Activated CD8-positive, alpha-beta memory T cell treated with anti-CD3 and anti-CD28 coated beads, Interleukin-2, amount 50 U/mL, for 4 hours (primary cell): ENCODE results near the gene PPP1R26.

Experiments used
- DNase-seq: peaks from one replicate; pipeline ENCODE4 v3.0.0-alpha.2; 2020

Gene PPP1R26

DNA sequence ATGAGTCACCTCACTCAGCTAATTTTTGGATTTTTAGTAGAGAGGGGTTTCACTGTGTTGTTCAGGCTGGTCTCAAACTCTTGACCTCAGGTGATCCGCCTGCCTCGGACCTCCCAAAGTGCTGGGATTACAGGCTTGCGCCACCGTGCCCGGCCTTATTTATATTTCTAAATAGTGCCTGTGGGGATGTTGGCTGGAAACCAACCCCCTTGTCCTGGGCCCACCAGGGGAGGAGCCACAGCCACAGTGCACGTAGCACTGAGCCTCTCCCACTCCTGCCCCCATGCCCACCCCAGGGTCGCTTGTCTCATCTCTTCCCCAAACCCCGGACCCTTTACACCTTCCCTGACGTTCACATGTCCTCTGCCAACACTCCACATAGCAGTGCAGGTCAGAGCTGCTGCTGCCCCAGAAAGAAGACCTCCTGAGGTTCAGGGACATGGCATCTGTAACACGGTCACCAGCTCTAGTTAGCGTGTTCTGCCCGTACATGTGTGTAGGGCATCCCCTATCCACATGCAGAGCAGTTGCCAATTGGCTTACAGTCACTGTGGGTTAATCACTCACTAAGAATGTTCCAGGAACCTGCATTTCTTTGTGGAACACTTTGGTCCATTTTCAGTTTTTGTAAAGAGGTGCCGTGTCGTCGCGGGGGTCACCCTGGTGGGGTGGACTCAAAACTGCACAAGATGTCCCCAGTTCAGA lies 10.7 kb downstream of the PPP1R26 start:
- no peak for DNase-seq

DNA sequence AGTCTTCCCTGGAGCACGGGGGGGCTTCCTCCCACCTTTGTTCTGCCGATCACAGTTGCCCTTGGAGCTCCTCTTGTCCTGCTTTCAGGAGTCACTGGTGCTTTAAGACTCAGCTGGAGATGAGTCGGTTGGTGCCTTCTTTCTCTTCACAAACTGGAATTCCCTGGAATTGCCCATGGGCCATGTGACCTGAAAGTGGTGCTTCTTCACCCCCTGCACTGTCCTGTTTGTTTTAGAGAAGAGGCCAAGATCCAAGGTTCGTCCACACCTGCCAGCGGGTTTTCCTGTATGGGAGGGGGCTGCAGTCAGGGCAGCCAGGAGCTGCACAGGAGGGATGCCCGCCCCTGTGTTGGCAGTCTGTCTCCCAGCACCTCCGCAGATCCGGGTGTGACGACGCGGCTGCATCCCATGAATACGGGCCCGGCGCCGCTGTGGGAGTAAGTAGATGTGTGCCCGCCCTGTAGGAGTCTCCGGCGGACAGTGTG lies 11.4 kb downstream of the PPP1R26 start:
- no peak for DNase-seq

DNA sequence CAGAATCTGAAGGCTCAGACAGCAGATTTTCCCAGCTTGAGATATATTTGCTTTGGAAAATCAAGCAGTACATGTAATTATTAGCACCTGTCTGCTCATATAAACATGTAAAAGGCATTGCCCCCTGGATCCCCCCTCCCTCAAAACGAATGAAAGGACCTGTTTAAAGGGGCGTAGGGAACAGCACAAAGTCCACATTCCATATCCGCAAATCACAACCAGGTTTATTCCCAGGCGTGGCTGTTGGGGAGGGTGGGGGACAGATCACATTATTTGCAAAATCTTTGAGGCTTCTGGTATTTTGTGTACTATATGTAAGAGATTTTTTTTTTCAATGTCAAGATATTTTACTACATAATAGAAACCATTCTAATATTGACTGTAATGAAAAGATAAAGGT lies 12.2 kb downstream of the PPP1R26 start:
- no peak for DNase-seq

- DNase-seq: no peak
Observed at GRCh38 chr9:135492886-135493669, 13.5 kb downstream of the PPP1R26 start.

GRCh38 chr9:135494791-135495559 lies 15.4 kb downstream of the PPP1R26 start:
- DNase-seq: no peak

DNA sequence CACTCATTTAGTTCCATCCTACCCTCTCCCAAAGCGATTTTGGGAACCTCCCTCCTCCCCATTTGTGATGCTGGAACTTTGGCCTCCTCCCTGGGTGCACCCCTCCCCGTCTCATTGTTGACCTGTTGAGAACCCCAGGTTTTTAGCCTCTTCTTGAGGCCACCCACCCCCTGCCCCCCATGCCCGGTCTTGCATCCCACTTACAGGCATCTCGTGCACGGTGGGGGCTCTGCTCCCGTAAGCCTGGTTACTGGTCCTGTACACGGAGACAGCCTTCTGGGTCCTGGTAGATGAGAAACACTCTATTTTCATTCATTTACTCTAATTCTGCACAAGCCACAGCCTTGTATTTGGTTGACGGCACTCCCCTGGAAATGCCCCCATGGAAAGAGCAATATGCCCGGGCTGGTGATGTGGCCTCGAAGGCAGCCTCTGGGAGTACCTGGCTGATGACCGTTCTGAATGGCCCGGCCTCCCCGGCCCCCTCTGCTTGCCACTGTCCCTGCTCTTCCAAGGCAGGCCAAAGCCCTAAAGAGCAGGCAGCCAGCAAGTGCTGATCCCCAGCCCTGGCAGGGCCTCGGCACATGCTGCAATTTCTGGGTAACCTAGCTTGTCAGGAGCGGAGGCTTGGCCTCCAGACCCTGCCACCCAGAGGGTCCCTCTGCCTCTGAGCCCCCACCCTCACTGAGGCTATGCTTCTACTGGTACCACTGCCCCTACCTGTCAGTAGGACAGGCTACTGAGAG lies 19.0 kb downstream of the PPP1R26 start:
- DNase-seq: no peak

- DNase-seq: peak; percentile 94
Observed at GRCh38 chr9:135499326-135500070, 19.9 kb downstream of the PPP1R26 start.

DNA sequence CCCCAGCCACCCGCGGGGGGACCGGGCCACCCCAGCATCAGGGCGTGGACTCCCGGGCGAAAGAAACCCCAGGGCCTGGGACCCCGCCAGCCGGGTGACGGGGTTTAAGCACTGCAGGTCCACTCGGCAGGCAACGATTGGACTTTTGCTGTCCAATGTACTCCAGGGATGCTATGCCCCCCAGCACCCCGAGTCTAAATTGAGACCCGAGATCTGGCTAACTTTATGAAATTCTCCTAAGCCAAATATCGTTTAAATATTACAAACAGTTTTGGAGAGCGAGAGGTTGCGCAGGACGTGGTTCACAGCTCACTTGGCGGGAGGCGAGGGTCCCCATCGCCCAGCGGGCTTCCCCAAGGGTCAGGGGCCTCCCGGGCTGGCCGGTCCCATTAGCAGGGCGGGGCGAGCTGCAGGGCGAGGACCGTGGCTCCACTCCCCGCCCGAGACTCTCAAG lies 20.5 kb downstream of the PPP1R26 start:
- no peak for DNase-seq

- peak; percentile 84 for DNase-seq
Observed at GRCh38 chr9:135500525-135501260, 21.1 kb downstream of the PPP1R26 start, which contains the start of gene MRPS2. TSS of gene MRPS2 (plus strand) at chr9:135500682. CDS start at chr9:135500711, 29 bp downstream.

DNA sequence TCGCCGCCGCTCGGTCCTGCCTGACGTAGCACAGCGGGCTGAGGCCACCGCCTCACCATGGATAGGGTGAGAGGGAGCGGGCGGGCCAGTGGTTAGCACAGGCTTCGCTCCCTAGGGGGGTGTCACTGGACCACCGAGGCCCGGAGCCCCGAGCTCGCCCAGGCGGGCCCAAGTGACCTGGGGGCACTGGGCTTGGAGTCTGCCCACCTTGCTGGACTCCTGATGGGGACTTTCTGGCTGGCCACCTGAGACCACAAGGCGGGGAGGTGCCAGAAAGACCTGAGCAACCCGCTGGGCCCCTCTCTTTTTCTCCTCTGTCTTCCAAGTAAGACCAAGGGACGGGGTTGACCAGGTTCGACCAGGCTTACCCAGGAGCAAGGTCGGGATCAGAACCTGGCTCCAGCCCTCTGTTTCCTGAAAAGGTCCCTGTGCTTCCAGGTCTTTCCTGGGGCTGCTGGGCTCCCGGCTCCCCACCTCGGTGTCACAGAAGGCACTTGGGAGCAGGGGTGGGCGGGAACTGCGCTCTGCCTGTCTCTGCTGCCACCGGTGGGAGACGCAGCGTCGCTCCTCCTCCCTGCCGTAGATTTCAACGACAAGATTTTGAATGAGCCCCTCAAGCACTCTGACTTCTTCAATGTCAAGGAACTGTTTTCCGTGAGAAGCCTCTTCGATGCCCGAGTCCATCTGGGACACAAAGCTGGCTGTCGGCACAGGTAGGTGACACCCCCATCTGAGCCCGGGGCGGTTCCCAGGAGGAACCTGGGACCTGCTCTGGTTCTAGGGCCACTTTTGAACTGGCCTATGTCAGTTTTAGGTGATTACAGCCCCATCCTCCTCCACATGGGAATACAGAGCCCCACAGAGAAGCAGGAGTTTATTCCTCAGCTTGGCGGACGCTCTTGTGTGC lies 21.9 kb downstream of the PPP1R26 start:
- DNase-seq: no peak

DNA sequence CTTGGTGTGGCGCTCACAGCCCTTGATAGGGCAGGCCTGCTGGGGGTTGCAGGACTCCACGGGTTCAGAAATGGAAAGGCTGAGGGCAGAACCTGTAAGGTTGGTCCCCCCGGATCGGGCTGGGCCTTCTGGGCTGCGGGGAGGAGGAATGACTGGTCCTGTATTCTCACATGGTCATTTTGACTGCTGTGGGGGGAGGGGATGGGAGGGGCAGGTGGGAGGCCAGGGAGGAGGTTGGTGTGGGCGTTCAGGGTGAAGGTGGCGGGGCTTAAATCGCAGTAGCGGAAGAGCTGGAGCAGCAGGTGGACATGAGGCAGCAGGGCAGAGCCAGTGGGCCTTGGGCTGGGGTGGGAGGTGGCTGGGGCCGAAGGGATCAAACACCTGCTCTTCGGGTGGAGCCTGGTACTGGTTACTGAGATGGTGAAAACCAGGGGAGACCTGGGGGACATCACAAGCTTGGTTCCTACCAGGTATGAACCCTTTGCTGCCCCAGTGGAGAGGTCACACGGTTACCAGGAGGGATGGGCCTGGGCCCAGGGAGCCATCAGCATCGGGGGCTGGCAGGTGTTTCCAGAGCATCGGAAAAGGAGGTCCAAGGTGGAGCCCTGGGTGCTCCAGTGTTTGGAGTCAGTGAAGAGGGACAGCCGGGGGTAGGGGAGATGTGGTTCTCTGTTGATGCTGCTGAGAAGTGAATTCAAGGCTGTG lies 22.7 kb downstream of the PPP1R26 start:
- no peak for DNase-seq

DNA sequence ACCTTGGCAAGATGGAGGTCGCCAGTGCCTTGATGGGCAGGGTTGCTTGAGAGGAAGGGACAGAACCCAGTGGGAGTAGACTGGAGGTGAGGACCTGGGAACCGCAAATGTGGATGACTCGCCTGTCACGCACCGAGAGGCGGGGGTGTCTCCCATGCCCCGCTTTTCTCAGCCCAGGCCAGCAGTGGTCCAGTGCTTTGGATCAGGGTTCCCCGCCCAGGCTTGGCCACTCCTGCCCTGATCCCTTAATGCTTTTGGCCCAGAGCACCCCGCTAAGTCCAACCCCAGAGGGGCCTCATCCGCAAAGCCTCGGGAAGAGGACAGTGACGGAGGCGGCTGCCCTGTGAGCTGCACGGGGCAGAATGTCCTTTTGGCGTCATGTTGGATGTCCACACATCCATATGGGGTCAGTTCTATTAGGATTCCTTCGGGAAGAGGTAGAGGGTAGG lies 23.3 kb downstream of the PPP1R26 start:
- no peak for DNase-seq

- no peak for DNase-seq
Observed at GRCh38 chr9:135503371-135504261, 24.0 kb downstream of the PPP1R26 start.

DNA sequence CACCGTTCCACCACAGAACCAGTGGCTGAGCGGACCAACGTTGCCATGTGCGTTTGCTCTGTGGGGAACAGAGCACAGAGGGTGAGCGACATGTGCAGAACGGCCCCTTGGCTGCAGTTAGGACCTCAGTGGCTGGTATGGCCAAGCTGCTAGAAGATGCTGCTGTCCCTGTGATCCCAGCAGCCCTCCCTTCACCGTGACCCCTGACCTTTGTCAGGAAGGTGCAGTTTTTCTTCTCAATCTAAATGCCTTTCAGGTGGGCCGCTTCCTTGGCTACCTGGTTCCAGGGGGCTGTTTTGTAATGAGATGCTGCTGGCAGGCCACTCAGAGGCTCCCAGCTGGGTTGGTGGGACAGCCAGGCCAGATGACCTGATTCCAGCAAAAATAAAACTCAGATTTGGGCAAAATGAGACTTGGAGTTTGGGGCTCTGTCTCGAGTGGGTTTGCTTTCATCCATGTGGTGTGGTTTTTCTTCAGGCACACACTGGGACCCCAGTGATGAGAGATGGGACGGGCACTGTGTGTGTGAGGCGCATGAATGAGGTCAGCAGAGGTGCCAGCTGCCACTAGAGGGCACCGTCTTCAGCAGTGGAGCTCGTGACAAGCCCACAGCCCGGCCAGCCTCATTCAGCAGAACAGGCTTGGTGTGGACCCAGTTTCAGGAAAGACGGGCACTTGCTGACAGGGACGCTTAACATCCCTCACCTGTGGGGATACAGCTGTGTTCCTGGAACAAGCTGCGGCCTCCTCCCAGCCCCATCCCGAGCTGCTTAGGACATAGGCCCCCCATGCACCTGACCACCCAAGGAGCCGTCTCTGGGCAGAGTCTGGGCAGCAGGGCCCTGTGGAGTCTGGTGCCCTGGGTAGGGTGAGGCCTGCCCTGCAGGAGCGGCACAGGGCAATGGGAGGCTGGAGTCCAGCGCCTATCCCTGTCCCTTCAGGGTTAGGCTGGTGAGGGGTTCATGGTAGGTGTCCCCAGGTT lies 25.0 kb downstream of the PPP1R26 start:
- peak; percentile 59 for DNase-seq

- no peak for DNase-seq
Observed at GRCh38 chr9:135505406-135506187, 26.0 kb downstream of the PPP1R26 start.
